Measurements from ENCODE around the gene PALM. TPM values are rescaled to one million over a fixed set of nuclear protein-coding genes. Genes with fewer than 3 reads are reported as not detected.

Gene PALM
- total RNA-seq, 2 experiments from 2014 or later, result 1.2 TPM; not detected in 1

DNA sequence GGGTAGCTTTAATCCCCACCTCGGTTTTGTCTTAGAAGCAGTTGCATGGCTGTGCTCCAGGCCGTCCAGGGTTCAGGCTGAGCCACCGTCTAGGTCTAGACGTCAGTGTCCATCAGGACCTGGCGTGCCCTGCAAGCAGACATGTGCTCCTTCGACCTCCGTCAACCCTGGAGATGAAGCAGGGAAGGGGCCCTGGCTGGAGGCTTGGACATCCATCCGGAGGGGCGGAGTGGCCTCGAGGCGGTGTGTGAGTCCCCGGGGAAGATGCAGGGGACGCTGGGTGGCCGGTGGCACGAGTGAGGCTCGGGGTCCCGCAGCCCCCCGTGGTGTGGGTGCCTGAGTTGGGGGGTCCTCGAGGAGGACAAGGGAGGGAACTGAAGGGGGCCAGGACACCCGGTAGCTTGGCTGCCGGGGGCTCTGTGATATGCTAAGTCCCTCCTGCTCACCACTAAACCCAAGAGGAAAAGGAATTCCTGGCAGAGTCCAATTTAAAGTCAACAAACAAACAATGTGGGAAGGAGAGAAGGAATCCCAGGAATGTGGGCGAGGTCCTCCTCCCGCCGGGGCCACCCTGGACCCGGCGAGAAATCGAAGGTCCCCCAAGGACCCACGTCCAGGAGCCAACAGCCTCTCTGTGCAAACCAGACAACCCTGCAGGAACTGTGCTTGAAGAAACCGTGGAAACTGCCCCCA is 73.6 kb downstream of the PALM start:
- Histone ChIP-seq H3K36me3 (ENCODE audit: insufficient read depth, low read length) (no peaks in the 10 kb centered on the region), H3K4me1 (ENCODE audit: insufficient read depth, low read length, poor library complexity, severe bottlenecking) (no peaks in the 10 kb centered on the region), H3K4me3 (ENCODE audit: low read depth, low read length, poor library complexity, severe bottlenecking) (no peak overlapping the region), H3K79me2 (ENCODE audit: insufficient read depth, low read depth, low read length) (no peaks in the 10 kb centered on the region), H3K27ac (ENCODE audit: low read depth, low read length, poor library complexity, severe bottlenecking) (no peak overlapping the region), H3K9me3 (ENCODE audit: low read length) (no peaks in the 10 kb centered on the region), H3K4me2 (ENCODE audit: low read length) (no peak overlapping the region), H4K20me1 (ENCODE audit: insufficient read depth, low read length) (no peaks in the 10 kb centered on the region), H3K9me2 (ENCODE audit: insufficient read depth, low read length) (no peaks in the 10 kb centered on the region), H2AFZ (ENCODE audit: low read length) (no peak overlapping the region)
- CTCF ChIA-PET (ENCODE audit: unreplicated experiment), result interaction anchor here (0.6 kb wide), 1 partner anchor 119 kb away, joined by 3 read pairs; the partner anchor contains the start of gene RNF126
- no peak for DNase-seq (ENCODE audit: low spot score)
- intact Hi-C loops (cut with micrococcal nuclease; ENCODE audit: unreplicated experiment), result no loop called here
- BruUV-seq (replicated peaks), result no TSS peak
- POLR2A ChIA-PET, result no interaction called here
- TF ChIP-seq, protein P1, sequence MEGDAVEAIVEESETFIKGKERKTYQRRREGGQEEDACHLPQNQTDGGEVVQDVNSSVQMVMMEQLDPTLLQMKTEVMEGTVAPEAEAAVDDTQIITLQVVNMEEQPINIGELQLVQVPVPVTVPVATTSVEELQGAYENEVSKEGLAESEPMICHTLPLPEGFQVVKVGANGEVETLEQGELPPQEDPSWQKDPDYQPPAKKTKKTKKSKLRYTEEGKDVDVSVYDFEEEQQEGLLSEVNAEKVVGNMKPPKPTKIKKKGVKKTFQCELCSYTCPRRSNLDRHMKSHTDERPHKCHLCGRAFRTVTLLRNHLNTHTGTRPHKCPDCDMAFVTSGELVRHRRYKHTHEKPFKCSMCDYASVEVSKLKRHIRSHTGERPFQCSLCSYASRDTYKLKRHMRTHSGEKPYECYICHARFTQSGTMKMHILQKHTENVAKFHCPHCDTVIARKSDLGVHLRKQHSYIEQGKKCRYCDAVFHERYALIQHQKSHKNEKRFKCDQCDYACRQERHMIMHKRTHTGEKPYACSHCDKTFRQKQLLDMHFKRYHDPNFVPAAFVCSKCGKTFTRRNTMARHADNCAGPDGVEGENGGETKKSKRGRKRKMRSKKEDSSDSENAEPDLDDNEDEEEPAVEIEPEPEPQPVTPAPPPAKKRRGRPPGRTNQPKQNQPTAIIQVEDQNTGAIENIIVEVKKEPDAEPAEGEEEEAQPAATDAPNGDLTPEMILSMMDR (conservative IDR thresholded peaks at IDR 0.05; ENCODE audit: low read length), result no peak

DNA sequence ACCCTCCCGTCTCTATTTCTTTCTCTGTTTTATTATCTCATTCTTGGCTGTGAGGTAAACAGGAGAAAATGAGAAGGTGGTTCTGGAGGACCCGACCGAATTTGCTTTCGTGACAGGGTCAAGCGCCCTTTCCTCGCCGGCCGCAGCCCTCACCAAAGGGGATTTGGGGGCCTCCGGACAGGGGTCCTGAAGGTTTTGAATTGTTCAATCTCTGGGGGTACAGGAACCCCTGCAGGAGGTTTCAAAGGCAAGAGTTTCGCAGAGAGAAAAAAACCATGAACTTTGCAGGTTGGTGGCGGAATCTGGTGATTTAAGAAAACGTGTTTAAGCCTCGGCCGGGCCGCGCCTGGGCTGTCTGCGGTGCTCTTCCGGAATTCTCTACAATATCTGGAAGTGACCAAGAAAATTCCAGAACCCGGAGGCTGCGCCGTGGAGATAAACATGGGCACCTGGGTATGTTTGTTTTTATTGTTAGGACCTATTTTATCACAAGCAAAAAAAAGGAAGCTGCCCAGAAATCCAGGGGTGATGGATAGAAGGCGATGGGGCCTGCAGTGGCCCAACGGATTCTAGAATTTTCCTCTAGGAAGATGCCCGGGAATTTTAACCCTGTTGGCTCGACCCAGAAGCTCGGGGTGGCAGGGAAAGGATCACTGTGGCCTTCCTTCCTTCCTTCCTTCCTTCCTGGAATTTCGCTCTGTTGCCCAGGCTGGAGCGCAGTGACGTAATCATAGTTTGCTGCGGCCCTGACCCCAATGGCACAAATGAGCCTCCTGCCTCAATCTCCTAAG is 74.3 kb downstream of the PALM start:
- no peaks in the 10 kb centered on the region for H3K79me2 ChIP-seq (ENCODE audit: insufficient read depth, low read depth, low read length)
- POLR2A ChIA-PET, result no interaction called here
- no peak overlapping the region for H3K4me3 ChIP-seq (ENCODE audit: low read depth, low read length, poor library complexity, severe bottlenecking)
- no peaks in the 10 kb centered on the region for H3K9me3 ChIP-seq (ENCODE audit: low read length)
- no peaks in the 10 kb centered on the region for H3K36me3 ChIP-seq (ENCODE audit: insufficient read depth, low read length)
- TF ChIP-seq, protein P1 (conservative IDR thresholded peaks at IDR 0.05; ENCODE audit: low read length), result no peak
- TF ChIP-seq EZH2phosphoT487 (IDR thresholded peaks at IDR 0.05; ENCODE audit: borderline replicate concordance, low read depth, low read length), result no peak
- no peak overlapping the region for H3K4me2 ChIP-seq (ENCODE audit: low read length)
- intact Hi-C loops (cut with micrococcal nuclease; ENCODE audit: unreplicated experiment), result no loop called here
- no TSS peak for BruUV-seq (replicated peaks)
- no peaks in the 10 kb centered on the region for H3K4me1 ChIP-seq (ENCODE audit: insufficient read depth, low read length, poor library complexity, severe bottlenecking)
- no peaks in the 10 kb centered on the region for H4K20me1 ChIP-seq (ENCODE audit: insufficient read depth, low read length)
- no peak overlapping the region for H3K27ac ChIP-seq (ENCODE audit: low read depth, low read length, poor library complexity, severe bottlenecking)
- CTCF ChIA-PET (ENCODE audit: unreplicated experiment), result no interaction called here
- DNase-seq (ENCODE audit: low spot score), result no peak
- no peak overlapping the region for H2AFZ ChIP-seq (ENCODE audit: low read length)
- H3K9me2 ChIP-seq (ENCODE audit: insufficient read depth, low read length), result no peaks in the 10 kb centered on the region

DNA sequence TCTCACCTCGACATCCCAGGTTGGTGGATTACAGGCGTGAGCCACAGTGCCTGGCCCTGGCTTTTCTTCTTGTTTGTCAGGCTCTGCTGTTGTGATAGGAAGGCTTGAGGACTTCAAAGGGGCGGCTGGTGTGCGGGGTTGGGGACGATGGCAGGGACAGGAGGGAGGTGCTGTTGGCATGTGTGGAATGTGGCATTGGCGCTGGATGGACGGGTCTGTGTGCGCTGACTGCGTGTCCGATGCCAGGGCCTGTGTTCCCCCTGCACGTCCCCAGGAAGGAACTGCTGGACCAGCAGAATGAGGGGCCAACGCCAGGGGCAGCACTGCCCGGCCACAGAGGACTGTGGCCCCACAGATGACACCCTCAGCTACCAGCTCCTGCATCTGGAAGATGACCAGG is 75.8 kb downstream of the PALM start:
- Histone ChIP-seq H3K36me3 (ENCODE audit: insufficient read depth, low read length) (no peaks in the 10 kb centered on the region), H4K20me1 (ENCODE audit: insufficient read depth, low read length) (no peaks in the 10 kb centered on the region), H3K79me2 (ENCODE audit: insufficient read depth, low read depth, low read length) (no peaks in the 10 kb centered on the region), H3K9me2 (ENCODE audit: insufficient read depth, low read length) (no peaks in the 10 kb centered on the region), H2AFZ (ENCODE audit: low read length) (no peak overlapping the region), H3K9me3 (ENCODE audit: low read length) (no peaks in the 10 kb centered on the region), H3K27ac (ENCODE audit: low read depth, low read length, poor library complexity, severe bottlenecking) (no peak overlapping the region), H3K4me2 (ENCODE audit: low read length) (no peak overlapping the region), H3K4me3 (ENCODE audit: low read depth, low read length, poor library complexity, severe bottlenecking) (no peak overlapping the region), H3K4me1 (ENCODE audit: insufficient read depth, low read length, poor library complexity, severe bottlenecking) (no peaks in the 10 kb centered on the region)
- TF ChIP-seq EZH2phosphoT487 (IDR thresholded peaks at IDR 0.05; ENCODE audit: borderline replicate concordance, low read depth, low read length), result no peak
- TF ChIP-seq, protein P1 (conservative IDR thresholded peaks at IDR 0.05; ENCODE audit: low read length), result no peak
- BruUV-seq (replicated peaks), result no TSS peak
- intact Hi-C loops (cut with micrococcal nuclease; ENCODE audit: unreplicated experiment), result no loop called here
- CTCF ChIA-PET (ENCODE audit: unreplicated experiment), result no interaction called here
- DNase-seq (ENCODE audit: low spot score), result no peak
- POLR2A ChIA-PET, result interaction anchor here (0.6 kb wide), 1 partner anchor 199 kb away, joined by 4 read pairs; no protein-coding TSS in a partner anchor
